Activated CD8-positive, alpha-beta T cell treated with anti-CD3 and anti-CD28 coated beads for 36 hours (primary cell): ENCODE results near the gene HEATR1. TPM values are rescaled to one million over a fixed set of nuclear protein-coding genes. Genes with fewer than 3 reads are reported as not detected.
"Not testable (repeated sequence)": the region's sequence is repeated elsewhere in the genome, so short reads cannot be mapped to it uniquely, and the experiment has no call there.

ENCODE experiments used
- ATAC-seq: fragments of 200-7000 bp; cut with Tn5 transposase; one replicate; pipeline ENCODE4 v1.10.0; 2021; ENCODE audit warnings: mild to moderate bottlenecking, moderate library complexity
- CTCF ChIA-PET: fragments of 350-600 bp; sonication (Branson Sonifier 250); formaldehyde crosslinking; loops from one replicate; lab custom pipeline; 2021; ENCODE audit warnings: antibody characterized with exemption; lab: Charles Lee
- POLR2A ChIA-PET: fragments of 350-600 bp; sonication (Branson Sonifier 250); formaldehyde crosslinking; loops from one replicate; lab custom pipeline; 2021; ENCODE audit warnings: antibody characterized with exemption; lab: Charles Lee
- DNase-seq: peaks from one replicate; pipeline ENCODE4 v3.0.0-alpha.2; 2020
- H3K27ac Mint-ChIP-seq: one replicate; pipeline ENCODE4 v1.8.0; 2021; ENCODE audit warnings: mild to moderate bottlenecking, mixed read lengths
- H3K27me3 Mint-ChIP-seq: one replicate; pipeline ENCODE4 v1.8.0; 2021; ENCODE audit warnings: mixed read lengths
- H3K36me3 Mint-ChIP-seq: one replicate; pipeline ENCODE4 v1.8.0; 2021; ENCODE audit warnings: low read depth, mixed read lengths
- H3K4me1 Mint-ChIP-seq: one replicate; pipeline ENCODE4 v1.8.0; 2021; ENCODE audit warnings: low read depth, mixed read lengths
- H3K4me3 Mint-ChIP-seq: one replicate; pipeline ENCODE4 v1.8.0; 2021; ENCODE audit warnings: mild to moderate bottlenecking, moderate library complexity, mixed read lengths
- H3K9me3 Mint-ChIP-seq: one replicate; pipeline ENCODE4 v1.8.0; 2021; ENCODE audit warnings: mixed read lengths
- intact Hi-C: fragments of 100-400 bp; cut with micrococcal nuclease; formaldehyde crosslinking; loops from one replicate; pipeline ENCODE4 v1.10.0; 2022
- total RNA-seq, 2 experiments: library from RNA; stranded (reverse); gene quantifications; one replicate each; pipeline ENCODE4 v1.2.3, GENCODE V29; 2021
- TF ChIP-seq, protein P1 (sequence below): fragments of 200-600 bp; IDR thresholded peaks from one replicate; pipeline ENCODE4 v1.8.0; 2022; ENCODE audit warnings: antibody characterized with exemption, mild to moderate bottlenecking

The HEATR1 gene
- total RNA-seq, 2 experiments from 2014 or later, result 80.9 to 81.7 TPM

DNA sequence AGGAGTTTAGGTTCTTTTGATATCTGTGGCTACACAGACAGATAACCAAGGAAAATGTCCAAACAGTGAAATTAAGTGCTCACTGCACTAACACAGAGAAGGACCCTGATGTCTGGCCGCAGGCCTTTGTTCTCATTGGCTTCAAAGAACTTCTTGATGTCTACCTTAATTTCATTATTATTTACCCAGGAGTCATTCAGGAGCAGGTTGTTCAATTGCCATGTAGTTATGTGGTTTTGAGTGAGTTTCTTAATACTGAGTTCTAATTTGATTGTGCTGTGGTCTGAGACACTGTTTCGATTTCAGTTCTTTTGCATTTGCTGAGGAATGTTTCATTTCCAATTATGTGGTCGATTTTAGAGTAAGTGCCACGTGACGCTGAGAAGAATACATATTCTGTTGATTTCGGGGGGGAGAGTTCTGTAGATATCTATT is 95.7 kb downstream of the HEATR1 start:
- Mint-ChIP-seq H3K9me3 (no peaks in the 10 kb centered on the region), H3K27me3 (no peaks in the 10 kb centered on the region), H3K4me1 (peaks cover 6% of the 10 kb centered on the region), H3K27ac (no peak overlapping the region), H3K36me3 (no peaks in the 10 kb centered on the region), H3K4me3 (no peak overlapping the region)
- POLR2A ChIA-PET, result no interaction called here
- TF ChIP-seq, protein P1, sequence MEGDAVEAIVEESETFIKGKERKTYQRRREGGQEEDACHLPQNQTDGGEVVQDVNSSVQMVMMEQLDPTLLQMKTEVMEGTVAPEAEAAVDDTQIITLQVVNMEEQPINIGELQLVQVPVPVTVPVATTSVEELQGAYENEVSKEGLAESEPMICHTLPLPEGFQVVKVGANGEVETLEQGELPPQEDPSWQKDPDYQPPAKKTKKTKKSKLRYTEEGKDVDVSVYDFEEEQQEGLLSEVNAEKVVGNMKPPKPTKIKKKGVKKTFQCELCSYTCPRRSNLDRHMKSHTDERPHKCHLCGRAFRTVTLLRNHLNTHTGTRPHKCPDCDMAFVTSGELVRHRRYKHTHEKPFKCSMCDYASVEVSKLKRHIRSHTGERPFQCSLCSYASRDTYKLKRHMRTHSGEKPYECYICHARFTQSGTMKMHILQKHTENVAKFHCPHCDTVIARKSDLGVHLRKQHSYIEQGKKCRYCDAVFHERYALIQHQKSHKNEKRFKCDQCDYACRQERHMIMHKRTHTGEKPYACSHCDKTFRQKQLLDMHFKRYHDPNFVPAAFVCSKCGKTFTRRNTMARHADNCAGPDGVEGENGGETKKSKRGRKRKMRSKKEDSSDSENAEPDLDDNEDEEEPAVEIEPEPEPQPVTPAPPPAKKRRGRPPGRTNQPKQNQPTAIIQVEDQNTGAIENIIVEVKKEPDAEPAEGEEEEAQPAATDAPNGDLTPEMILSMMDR, result no peak
- ATAC-seq (peak; percentile 24), DNase-seq (no peak)
- intact Hi-C loops, result no loop called here
- CTCF ChIA-PET, result no interaction called here

DNA sequence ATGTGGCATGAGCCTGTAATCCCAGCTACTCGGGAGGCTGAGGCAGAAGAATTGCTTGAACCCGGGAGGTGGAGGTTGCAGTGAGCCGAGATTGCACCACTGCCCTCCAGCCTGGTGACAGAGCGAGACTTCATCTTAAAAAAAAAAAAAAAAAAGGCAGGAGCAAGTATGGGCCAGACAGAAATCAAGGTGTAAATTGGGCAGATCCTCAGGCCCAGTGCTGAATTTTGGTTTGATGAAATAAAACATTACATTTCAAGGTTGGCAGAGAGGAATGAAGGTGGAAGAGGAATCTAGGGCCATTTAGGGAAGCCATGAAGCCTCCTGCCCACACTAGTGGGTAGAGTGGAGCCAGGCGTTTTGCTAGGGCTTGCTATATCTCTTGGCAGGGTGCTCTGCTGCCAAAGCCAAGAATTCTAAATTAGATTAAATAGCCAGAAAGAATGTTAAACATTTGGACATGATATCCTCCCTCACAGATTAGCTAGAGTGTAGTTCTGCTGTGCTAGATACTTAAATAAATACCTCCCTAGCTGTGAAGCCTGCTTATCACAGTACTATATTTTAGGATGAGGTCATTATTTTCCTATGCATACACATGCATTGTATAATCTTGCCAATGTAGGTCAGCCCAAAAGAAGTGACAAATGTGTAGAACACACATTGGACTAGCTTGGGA is 97.2 kb downstream of the HEATR1 start:
- no peak overlapping the region for H3K4me3 Mint-ChIP-seq
- ChIA-PET CTCF (interaction anchor here (1.0 kb wide), 1 partner anchor 17 kb away, joined by 4 read pairs; no protein-coding TSS in a partner anchor), POLR2A (interaction anchor here (0.9 kb wide), 1 partner anchor 366 kb away, joined by 4 read pairs; no protein-coding TSS in a partner anchor)
- intact Hi-C loops, result no loop called here
- H3K4me1 Mint-ChIP-seq, result peaks cover 15% of the 10 kb centered on the region
- ATAC-seq (no peak), DNase-seq (no peak)
- H3K36me3 Mint-ChIP-seq, result no peaks in the 10 kb centered on the region
- H3K27me3 Mint-ChIP-seq, result peaks cover 2% of the 10 kb centered on the region
- TF ChIP-seq, protein P1, result no peak
- H3K27ac Mint-ChIP-seq, result no peak overlapping the region
- H3K9me3 Mint-ChIP-seq, result no peaks in the 10 kb centered on the region

DNA sequence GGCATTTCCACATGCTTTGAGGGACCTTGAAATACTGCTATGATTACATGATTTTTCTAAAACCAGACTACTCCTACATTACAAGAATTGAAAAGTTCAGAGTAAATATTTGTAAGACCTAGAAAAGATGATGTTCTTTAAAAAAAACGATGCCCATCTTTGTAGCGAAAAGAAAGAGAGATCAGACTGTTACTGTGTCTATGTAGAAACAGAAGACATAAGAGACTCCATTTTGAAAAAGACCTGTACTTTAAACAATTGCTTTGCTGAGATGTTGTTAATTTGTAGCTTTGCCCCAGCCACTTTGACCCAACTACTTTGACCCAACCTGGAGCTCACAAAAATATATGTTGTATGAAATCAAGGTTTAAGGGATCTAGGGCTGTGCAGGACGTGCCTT is 100.0 kb downstream of the HEATR1 start:
- POLR2A ChIA-PET, H3K4me3 Mint-ChIP-seq, H3K27ac Mint-ChIP-seq, ATAC-seq, DNase-seq, intact Hi-C loops, CTCF ChIA-PET, H3K27me3 Mint-ChIP-seq, H3K36me3 Mint-ChIP-seq, H3K9me3 Mint-ChIP-seq: not testable (repeated sequence)
- peaks cover 15% of the 10 kb centered on the region for H3K4me1 Mint-ChIP-seq

DNA sequence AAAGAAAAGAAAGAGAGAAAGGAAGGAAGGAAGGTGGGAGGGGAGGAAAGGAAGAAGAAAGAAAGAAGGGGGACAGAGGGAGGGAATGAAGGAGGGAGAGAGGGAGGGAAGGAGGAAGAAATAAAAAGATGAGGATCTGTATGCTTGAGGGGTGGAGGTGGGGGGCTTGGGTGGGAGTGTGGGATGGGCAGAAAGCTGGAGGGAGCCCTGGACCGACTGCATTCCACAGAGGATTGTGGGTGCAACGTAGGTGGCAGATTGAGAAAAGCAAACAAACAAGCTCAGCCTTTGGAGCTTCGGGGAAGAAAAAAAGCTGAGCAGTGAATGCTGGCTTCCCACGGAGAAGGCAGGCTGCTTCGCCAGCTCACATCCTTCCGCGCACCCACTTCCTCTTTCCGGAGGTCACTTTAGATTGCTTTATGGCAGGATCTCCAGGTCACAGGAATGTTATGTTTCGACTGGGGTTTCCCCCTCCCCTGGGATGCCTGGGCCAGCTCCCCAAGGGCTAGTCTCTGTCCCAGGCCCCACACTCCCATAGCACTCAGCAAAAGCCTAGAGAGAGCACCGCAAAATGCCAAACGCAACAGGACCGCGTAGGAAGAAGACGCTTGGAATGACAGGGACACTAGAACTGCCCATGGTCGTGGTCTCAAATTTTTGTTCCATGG is 101.2 kb downstream of the HEATR1 start:
- ATAC-seq (no peak), DNase-seq (peak; percentile 9)
- TF ChIP-seq, protein P1, result peak; percentile 1
- Mint-ChIP-seq H3K4me3 (peak overlapping the region; percentile 19), H3K27me3 (peaks cover 2% of the 10 kb centered on the region), H3K36me3 (no peaks in the 10 kb centered on the region), H3K4me1 (peaks cover 9% of the 10 kb centered on the region), H3K27ac (peak overlapping the region; percentile 7), H3K9me3 (no peaks in the 10 kb centered on the region)
- intact Hi-C loops, result no loop called here
- ChIA-PET POLR2A (no interaction called here), CTCF (interaction anchor here (0.8 kb wide), 1 partner anchor 13 kb away, joined by 3 read pairs; no protein-coding TSS in a partner anchor)

DNA sequence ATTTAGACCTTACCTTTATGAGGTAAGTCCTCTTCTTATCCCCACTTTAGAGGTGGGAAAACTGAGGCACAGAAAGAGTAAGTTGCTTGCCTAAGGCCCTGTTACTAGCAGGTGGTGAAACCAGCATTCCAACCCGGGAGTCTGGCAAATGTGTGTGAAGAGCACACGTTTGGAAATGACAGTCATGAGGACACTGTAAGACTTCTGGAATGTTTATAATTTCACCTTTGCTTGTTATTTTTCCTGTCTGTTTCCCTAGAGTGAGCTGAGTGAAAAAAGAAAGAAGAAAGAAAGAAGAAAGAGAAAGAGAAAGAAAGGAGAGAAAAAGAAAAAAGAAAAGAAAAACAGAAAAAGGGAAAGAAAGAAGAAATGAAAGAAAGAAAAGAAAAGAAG is 101.7 kb downstream of the HEATR1 start:
- POLR2A ChIA-PET, result no interaction called here
- intact Hi-C loops, result no loop called here
- Mint-ChIP-seq H3K36me3 (no peaks in the 10 kb centered on the region), H3K4me3 (no peak overlapping the region), H3K9me3 (no peaks in the 10 kb centered on the region), H3K27ac (peak overlapping the region; percentile 7), H3K27me3 (peaks cover 2% of the 10 kb centered on the region), H3K4me1 (peaks cover 9% of the 10 kb centered on the region)
- DNase-seq (no peak), ATAC-seq (no peak)
- CTCF ChIA-PET, result interaction anchor here (0.8 kb wide), 1 partner anchor 14 kb away, joined by 3 read pairs; no protein-coding TSS in a partner anchor
- TF ChIP-seq, protein P1, result peak; percentile 27
